Neural crest cell (in vitro differentiated cells): ENCODE measurements around the gene RYK. TPM values are rescaled to one million over a fixed set of nuclear protein-coding genes. Genes with fewer than 3 reads are reported as not detected.

Experiments
- DNase-seq: peaks from one replicate; pipeline ENCODE4 v3.0.0; 2021; ENCODE audit warnings: low read depth, mixed read lengths, low spot score
- H3K27ac Mint-ChIP-seq: one replicate; pipeline ENCODE4 v1.8.0; 2021; ENCODE audit warnings: mild to moderate bottlenecking, mixed read lengths; ENCODE audit not compliant: unreplicated experiment
- H3K27me3 Mint-ChIP-seq: 2 replicates; pipeline ENCODE4 v1.8.0; 2021; ENCODE audit warnings: low read depth, mild to moderate bottlenecking, mixed read lengths
- H3K36me3 Mint-ChIP-seq: 2 replicates; pipeline ENCODE4 v1.8.0; 2021; ENCODE audit warnings: low read depth, mild to moderate bottlenecking, mixed read lengths
- H3K4me1 Mint-ChIP-seq: 2 replicates; pipeline ENCODE4 v1.8.0; 2021; ENCODE audit warnings: mixed read lengths
- H3K4me3 Mint-ChIP-seq: one replicate; pipeline ENCODE4 v1.8.0; 2021; ENCODE audit warnings: mild to moderate bottlenecking, mixed read lengths
- H3K9me3 Mint-ChIP-seq: 2 replicates; pipeline ENCODE4 v1.8.0; 2021; ENCODE audit warnings: mixed read lengths
- total RNA-seq: library from RNA; stranded (reverse); gene quantifications from 2 replicates; pipeline ENCODE4 v1.2.1, GENCODE V29; 2021
- TF ChIP-seq, protein P1 (sequence below): fragments of 200-600 bp; sonication (generic); conservative IDR thresholded peaks from 2 replicates; pipeline ENCODE4 v1.5.0; 2021; ENCODE audit warnings: antibody characterized with exemption, mild to moderate bottlenecking

Gene RYK
- total RNA-seq, 1 donor from 2014 or later: 57.4 TPM

DNA sequence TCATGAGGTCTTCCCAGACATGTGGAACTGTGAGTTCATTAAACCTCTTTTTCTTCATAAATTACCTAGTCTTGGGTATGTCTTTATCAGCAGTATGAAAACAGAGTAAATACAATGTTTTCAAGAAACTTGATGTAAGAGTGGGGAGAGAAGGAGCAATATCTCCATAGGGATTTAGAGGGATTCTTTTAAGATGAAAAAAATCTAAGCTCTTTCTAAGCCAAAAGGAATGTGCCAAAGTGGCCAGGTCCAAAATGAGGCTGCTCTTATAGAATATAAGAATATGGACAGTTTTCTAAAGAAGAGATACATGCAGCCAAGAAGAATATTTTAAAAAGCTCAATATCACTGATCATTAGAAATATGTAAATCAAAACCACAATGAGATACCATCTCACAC lies 23.9 kb upstream of the RYK start:
- Mint-ChIP-seq H3K36me3 (no peaks in the 10 kb centered on the region), H3K27me3 (peaks cover 5% of the 10 kb centered on the region)

GRCh38 chr3:134267996-134268395 lies 17.3 kb upstream of the RYK start:
- peaks cover 3% of the 10 kb centered on the region for H3K27me3 Mint-ChIP-seq
- no peak overlapping the region for H3K27ac Mint-ChIP-seq
- peaks cover 4% of the 10 kb centered on the region for H3K9me3 Mint-ChIP-seq
- TF ChIP-seq, protein P1, sequence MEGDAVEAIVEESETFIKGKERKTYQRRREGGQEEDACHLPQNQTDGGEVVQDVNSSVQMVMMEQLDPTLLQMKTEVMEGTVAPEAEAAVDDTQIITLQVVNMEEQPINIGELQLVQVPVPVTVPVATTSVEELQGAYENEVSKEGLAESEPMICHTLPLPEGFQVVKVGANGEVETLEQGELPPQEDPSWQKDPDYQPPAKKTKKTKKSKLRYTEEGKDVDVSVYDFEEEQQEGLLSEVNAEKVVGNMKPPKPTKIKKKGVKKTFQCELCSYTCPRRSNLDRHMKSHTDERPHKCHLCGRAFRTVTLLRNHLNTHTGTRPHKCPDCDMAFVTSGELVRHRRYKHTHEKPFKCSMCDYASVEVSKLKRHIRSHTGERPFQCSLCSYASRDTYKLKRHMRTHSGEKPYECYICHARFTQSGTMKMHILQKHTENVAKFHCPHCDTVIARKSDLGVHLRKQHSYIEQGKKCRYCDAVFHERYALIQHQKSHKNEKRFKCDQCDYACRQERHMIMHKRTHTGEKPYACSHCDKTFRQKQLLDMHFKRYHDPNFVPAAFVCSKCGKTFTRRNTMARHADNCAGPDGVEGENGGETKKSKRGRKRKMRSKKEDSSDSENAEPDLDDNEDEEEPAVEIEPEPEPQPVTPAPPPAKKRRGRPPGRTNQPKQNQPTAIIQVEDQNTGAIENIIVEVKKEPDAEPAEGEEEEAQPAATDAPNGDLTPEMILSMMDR: no peak
- DNase-seq: no peak
- no peak overlapping the region for H3K4me3 Mint-ChIP-seq
- no peaks in the 10 kb centered on the region for H3K4me1 Mint-ChIP-seq
- H3K36me3 Mint-ChIP-seq: no peaks in the 10 kb centered on the region

More for the DNA sequence above, 23.9 kb upstream of the RYK start:
- TF ChIP-seq, protein P1: no peak
- no peak overlapping the region for H3K27ac Mint-ChIP-seq
- no peak overlapping the region for H3K4me3 Mint-ChIP-seq
- peaks cover 21% of the 10 kb centered on the region for H3K4me1 Mint-ChIP-seq
- peaks cover 5% of the 10 kb centered on the region for H3K9me3 Mint-ChIP-seq
- no peak for DNase-seq

GRCh38 chr3:134260987-134261386 lies 10.3 kb upstream of the RYK start:
- no peak for DNase-seq
- Mint-ChIP-seq H3K36me3 (no peaks in the 10 kb centered on the region), H3K27ac (no peak overlapping the region), H3K27me3 (no peaks in the 10 kb centered on the region), H3K4me1 (peaks cover 14% of the 10 kb centered on the region), H3K4me3 (no peak overlapping the region), H3K9me3 (no peaks in the 10 kb centered on the region)
- TF ChIP-seq, protein P1: no peak

GRCh38 chr3:134258761-134259347 lies 8.2 kb upstream of the RYK start:
- no peak for DNase-seq
- Mint-ChIP-seq H3K9me3 (no peaks in the 10 kb centered on the region), H3K27ac (no peak overlapping the region), H3K36me3 (no peaks in the 10 kb centered on the region), H3K4me1 (peaks cover 14% of the 10 kb centered on the region), H3K4me3 (no peak overlapping the region), H3K27me3 (no peaks in the 10 kb centered on the region)
- TF ChIP-seq, protein P1: no peak

DNA sequence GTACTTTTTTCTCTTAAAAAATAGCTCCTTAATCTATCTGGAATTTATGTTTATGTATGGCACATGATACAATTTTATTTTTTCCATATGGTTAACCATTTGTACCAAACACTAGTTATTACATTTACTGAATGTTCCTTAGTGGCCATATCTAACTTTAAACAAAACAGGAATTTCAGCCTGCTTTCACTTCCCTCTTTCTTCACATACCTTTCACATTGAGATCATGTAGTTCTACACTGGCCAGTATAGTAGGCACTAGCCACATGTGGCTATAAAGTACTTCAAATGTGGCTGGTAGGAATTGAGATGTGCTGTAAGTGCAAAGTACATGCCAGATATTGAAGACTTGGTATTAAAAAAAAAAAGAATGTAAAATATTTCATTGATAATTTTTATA lies 4.7 kb upstream of the RYK start:
- Mint-ChIP-seq H3K9me3 (no peaks in the 10 kb centered on the region), H3K27me3 (no peaks in the 10 kb centered on the region), H3K4me1 (peaks cover 11% of the 10 kb centered on the region), H3K27ac (no peak overlapping the region), H3K36me3 (no peaks in the 10 kb centered on the region), H3K4me3 (no peak overlapping the region)
- TF ChIP-seq, protein P1: no peak
- DNase-seq: no peak
